Dermis microvascular lymphatic vessel endothelial cell (primary cell): ENCODE results near the gene PER2. TPM values are rescaled to one million over a fixed set of nuclear protein-coding genes. Genes with fewer than 3 reads are reported as not detected.

Experiments
- DNase-seq, 2 donors: peaks; one replicate each; pipeline versions ENCODE4 v3.0.0 to v3.0.0-alpha.2; 2010; ENCODE audit warnings: low read depth in 2 of 2
- total RNA-seq: library from RNA; depleted of rRNA; stranded (reverse); fragments of >200 nt; gene quantifications from 2 replicates; pipeline ENCODE4 v1.2.1, GENCODE V29; 2014

Gene PER2
- total RNA-seq, 1 donor from 2014 or later: 1.7 TPM

DNA sequence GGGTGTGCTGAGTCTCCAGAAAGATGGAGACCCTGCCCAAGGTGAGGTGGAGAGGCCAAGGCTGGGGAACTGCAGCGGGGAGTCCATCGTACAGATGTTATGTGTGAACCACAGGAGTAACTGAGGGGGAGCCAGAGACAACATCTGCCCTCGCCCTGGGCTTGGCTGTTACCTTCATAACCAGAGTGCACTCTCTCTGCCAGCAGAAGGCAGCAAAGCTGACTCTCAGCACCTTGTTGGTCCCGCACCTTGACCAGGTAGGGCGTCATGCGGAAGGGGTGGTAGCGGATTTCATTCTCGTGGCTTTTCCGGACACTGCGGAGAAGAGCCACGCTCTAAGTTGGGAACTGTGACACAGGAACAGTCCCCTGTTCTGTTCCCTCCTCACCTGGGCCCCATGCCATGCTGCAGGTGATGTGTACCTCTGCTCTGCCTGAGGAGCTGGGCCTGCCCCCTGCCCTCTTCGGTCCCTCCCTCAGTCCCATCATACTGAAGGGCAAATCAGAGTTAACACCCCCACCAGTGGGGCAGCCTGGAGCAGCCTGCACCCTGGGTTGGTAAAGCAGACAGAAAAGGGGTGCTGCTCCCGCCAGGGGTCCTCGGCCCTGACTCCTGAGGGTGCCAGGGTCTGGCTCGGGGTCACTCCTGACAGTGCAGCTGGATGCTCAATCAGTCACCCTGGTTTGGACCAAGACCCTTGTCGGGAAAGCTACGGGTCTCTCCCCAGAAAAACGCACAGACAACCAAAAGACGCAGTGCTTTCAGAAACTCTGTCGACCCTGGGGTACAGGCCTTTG, 20.3 kb downstream of the PER2 start:
- no peak for DNase-seq

DNA sequence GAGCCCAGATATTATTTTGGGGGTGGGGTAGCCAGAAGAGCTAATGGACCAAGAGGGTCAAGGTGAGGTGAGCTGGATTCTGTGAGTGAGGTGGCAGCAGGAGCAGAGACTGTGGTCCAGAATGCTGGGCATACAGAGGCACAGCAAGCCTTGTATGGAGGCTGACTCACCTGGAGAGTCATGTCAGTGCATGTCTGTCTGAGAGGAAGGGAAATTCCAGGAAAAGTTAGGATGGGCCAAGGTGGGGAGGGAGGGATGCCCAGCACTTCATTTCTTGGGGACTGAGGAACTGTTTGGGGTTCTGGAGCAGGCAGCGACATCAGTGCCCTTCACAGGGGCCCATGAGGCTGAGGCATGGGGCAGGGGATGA, 21.1 kb downstream of the PER2 start:
- DNase-seq: no peak

DNA sequence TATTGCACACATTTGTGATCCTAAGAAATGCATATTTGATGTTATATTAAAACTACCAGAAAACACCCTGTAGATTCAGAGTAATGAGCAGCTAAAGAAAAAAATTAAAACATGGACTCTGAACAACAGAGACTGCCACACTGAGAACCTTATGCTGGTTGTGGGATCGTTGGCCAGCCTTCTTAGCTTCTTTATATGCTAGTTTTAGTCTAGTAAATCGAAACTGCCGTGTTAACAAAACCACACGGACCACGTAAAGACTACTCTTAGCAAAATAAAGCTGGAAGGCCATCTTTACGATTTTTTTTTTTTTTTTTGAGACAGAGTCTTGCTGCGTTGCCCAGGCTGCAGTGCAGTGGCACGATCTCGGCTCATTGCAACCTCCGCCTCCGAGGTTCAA, 22.8 kb downstream of the PER2 start:
- DNase-seq: no peak

DNA sequence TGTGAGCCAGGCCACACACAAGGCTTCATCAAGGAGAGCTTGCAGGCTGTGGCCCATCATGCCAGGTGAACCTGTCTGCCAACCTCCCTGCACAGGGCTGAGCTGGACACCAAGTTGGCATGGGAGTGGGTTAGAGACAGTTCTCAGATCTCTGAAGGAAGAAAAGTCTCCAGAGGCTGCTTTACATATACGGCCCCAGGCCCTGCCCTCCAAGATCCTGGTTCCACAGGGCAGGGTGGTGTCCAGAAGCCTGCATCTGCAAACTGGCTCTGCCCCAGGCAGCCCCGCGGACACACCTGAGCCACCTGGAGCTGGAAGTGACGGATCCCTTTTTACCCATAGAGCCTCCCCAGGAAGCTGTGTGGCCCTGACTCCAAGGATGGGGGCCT, 24.3 kb downstream of the PER2 start:
- no peak for DNase-seq

DNA sequence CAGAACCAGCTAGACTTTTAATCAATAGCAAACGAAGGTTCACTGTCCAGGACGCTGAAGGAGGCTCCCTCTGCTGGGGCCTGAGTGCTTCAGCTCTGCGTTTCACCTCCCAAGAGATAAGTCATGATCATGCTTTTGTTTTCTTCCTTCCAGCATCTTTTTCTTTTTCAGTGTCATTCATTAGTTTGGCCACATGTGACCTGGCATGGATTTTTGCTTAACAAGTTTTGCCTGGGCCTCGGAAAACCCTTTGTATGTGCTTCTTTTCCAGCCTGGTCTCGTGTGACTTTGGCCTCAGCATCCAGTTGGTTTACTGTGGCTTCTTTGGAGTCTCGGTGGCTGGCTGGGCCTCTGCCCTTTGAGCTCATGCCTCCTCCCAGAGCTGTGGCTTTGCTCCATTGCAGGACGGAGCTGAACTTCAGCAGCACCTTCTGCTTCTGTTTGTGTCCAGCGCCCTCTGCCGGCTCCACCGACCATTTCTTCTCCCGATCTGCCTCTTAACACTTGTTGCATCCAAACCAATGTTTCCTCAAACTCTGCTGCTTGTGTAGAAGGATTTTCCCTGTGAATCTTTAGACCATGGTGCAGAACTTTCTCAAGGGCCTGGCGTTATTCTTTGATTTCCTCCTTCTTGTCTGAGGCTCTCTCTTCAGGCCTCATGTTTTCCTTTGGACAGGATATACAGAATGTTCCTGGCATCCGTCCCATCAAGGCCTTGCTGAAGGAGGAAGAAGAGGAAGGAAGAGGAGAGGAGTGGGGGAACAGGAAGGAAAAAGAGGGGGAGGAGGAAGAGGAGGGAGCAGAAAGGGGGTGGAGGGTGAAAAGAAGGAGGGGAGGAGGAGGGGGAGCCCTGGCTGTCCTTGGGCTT, 25.0 kb downstream of the PER2 start:
- DNase-seq: peak; percentile 74 to 91

DNA sequence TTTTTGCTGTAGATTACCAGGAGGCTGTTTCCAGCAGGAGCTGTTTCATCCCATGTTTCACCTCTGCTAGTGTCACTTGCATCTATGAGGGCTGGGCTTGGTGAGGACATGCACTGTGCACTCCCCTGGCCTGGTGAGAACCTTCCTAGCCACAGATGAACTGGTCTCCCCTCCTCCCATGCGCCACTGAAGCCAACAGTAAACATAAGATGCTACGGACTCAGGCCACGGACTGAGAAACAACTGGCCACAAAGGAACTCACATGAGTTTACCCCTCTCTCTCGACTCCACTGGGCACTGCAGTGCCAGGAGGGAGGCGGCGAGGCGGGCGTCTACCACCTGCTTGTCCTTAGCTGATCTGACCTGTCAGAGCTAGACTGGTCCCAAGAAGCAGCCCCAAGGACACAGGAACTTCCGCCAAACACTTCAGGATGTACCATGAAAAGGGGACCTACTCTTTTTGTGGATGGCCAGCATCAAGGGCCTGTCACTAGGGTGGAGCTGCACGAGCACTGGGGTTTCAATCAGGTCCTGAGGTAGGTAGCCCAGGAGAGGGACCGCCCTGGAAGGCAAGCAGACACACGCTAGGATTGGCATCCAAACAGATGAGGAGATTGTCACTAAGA, 25.8 kb downstream of the PER2 start:
- no peak for DNase-seq

DNA sequence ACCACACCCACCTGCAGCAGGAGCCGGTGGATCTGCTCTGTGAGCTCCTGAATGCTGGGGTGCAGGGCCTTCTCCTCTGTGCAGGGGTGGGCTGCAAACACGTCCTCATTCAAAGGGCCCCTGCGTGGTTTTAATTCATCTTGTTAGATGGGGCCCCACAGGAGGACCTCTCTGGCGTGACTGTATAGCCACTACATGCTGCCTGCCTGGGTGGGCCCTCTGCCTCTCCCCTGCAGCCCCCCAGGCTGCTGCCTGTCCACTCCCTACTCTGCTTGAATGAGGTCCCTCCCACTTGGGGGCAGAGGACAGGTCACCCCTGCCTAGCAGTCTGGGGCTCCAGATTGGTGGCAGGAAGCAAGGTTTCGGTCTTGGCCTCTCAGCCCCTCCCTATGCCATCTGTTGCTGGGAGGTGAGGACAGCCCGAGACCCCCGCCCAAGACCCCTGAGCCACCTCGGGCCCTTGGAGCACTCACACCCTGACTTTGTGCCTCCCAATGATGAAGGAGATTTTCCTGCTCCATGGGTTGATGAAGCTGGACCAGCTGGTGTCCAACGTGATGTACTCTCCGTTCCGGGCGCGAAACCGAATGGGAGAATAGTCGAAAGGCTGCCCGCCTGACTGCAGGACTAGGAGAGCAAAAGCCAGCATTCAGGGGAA, 26.6 kb downstream of the PER2 start:
- DNase-seq: no peak

DNA sequence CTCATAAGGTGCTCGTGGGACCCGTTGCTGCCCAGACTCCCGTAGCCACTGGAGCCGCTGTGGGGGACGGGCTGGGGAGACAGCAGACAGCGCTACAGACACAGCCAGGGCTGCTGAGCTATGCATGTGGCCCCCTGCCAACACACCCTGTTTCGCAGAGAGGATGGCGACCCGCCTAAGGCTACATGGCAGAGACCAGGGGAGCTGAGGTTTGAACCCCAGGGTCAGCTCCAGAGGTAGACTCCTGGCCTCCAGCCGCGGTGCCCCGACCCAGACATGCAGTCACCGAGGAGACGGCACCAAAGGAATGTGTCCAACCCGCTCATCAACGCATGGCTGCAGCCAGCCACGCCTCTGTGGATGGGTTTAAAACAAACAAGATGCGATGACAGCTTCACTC, 27.5 kb downstream of the PER2 start:
- no peak for DNase-seq

DNA sequence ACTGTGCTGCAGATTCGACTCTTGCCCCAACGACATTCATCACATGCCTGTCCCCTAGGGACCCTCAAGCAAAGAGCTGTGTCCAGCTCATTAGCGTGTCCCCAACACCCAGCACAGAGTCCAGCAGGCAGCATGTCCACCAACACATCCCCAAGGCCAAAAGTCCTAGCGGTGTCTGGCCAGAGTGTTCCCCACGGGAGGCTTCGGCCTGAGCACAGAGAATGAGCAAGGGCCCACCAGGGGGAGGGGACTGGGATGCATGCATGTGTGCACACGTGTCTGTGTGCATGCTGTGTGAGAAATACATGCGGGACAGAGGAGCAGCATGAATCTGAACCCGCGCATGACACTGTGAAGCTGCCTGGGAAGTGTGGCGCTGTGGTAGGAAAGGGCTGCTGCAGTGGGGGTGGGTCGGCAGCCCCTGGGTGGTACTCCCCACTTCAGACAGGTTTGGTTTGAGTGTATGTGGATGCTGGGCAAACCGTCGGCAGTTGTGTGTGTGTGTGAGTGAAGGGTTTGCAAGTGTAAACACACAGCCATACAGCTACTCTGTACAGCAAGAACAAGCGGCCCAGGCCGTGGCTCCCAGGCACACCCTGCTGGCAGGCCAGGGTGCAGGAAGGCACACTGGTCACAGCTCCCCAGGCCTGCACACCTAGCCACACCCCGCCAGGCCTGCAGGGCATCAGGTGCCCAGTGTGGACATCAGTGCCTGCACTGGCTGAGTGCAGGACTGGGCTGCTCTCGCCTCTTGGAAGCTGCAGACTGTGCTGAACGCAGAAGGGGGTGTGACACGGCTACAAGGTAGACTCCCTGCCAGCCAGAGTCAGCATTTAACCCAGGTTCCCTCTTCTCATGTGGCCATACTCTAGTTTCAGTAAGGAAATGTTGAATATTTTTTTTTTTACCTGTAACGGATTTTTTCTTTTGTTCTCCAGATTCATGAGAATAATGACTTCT, 29.1 kb downstream of the PER2 start:
- no peak for DNase-seq

DNA sequence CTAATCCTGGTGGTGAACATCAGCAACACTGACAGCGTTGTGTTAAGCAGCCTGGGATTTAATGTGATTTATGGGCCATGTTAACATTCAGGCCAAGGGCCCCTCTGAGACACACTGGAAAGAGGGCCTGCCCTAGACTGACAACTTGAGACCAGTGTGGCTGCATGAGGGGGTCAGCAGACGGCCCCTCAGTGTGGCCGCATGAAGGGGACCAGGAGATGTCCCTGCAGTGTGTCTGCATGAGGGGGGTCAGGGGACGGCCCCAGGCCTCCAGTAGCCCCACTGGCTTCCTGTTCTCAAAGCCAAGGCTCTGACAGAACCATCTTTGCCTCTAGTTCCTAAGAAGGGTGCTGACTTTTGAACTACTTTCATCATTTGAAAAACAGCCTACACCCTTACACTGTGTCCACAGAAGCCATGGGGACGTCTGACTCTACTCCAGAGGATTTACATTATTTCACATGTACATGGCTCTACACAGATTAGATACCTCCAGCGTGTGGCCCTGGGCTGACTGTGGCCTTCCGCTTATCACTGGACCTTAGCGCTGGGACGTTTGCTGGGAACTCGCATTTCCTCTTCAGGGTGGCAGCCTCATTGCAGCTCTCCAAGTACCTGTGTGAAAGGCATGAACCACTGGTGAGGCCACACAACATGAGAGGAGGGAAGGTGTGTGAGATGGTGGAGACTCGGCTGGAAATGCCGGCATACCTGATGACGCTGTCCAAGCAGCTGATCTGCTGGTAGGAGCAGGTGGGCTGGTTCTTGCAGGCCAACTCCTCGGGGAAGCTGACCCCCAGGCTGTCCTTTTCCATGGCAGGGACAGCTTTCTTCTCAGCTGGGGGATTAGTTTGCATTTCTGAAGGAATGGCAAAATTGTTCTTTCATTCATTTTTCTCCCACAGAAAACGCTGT, 30.4 kb downstream of the PER2 start:
- no peak for DNase-seq

DNA sequence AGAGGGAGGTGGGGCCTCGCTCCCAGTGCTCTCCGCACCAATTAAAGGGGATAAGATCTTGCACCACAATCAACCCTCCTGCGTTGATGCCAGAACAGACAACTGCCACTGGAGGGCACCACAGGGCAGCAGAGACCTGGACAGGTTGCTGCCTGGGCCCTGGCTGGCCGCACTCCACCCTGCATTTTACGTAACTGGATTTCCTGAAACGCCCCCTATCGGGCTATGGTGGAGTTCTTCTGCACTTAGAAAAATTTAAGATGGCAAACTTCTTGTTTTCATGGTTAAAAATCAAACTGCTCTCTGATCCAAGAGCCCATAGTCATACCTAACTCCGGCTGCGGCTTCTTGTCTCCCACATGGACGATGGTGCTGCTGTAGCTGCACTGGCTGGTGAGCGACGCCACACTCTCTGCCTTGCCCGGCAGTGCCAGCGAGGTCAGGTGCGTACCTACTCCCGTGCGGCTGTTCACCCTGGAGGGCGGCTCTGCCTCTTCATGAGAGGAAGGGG, 31.8 kb downstream of the PER2 start:
- peak; percentile 84 to 89 for DNase-seq

DNA sequence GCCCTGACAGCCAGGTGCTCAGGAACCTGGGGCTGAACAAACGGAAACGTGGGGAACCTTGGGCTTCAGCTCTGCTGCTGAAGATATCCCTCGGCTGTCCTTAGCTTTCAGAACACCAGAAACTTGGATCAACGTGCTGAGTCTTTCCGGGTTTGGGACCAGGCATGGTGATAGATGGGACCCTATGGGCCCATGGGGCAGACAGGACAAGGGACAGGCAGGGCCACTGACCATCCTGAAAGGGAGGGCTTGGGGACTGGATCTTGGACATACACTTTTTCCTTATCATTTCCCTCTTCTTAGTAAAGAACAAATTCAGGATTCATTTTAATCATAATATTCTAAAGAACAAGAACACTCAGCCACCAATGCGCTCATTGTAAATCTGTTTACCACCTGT, 32.3 kb downstream of the PER2 start:
- no peak for DNase-seq

DNA sequence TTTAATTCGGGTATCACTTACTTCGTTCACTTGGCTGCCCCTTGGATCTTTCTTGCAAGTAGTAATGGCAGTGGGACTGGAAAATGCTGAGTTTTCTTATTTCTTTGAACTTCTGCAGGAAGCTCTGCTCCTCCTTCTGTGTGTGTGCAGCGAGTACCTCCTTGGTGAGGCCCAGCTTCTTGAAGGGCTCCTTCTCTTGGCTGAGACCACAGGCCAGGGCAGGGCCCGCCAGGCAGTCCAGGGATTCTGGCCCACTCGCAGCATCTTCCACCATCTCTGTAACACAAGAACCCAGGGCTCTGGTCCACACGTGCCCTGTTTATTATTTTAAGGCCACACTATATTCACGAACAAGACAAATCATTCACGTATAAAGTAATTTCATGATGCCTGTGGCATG, 32.8 kb downstream of the PER2 start:
- DNase-seq: no peak

DNA sequence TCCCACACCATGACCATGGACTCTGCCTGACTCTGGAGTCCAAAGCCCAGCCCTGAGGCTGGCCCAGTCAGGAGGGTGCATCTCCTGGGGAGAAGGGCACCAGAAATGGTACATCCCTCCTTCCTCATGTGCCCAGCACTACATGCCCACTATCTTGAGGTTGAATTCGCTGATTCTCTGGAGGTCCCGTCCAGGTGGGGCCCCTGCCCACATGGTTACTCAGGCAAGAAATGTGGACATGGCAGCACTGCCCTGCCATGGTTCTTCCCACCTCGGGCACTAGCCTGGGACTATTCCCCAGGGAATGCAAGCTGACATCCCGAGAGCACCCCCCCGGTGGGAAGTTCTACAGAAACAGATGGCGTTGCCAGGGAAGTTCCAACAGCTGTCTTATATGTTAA, 33.3 kb downstream of the PER2 start:
- DNase-seq: no peak

DNA sequence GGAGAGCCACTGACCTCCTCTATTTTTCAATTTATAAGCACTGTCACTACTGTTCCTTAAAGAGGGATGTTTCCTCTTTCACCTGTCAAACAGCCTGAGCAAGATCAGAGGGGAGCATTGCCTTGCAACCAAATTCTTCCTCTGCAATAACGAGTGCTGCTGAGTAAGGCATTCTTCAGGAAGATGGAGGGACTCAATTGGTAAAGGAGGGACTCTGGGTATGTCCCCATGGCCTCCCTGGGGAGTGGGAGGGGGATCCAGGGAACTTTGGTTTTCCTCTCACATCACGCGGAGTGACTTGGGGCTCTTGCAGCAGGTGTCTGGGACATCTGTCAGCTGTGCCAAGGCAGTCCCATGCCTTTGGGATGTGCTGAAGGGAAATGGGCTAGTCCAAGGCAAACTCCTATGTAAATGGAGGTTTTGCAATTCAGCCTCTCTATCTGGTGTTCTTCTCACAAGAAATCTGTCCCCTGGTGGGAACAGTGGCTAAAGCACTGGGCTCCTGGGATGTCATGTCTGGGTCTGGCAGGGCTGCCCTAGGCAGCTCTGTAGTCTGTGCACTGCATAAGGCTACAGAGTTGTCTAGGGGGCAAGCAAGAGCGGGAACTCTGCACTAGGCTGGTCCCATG, 34.2 kb downstream of the PER2 start:
- DNase-seq: no peak

DNA sequence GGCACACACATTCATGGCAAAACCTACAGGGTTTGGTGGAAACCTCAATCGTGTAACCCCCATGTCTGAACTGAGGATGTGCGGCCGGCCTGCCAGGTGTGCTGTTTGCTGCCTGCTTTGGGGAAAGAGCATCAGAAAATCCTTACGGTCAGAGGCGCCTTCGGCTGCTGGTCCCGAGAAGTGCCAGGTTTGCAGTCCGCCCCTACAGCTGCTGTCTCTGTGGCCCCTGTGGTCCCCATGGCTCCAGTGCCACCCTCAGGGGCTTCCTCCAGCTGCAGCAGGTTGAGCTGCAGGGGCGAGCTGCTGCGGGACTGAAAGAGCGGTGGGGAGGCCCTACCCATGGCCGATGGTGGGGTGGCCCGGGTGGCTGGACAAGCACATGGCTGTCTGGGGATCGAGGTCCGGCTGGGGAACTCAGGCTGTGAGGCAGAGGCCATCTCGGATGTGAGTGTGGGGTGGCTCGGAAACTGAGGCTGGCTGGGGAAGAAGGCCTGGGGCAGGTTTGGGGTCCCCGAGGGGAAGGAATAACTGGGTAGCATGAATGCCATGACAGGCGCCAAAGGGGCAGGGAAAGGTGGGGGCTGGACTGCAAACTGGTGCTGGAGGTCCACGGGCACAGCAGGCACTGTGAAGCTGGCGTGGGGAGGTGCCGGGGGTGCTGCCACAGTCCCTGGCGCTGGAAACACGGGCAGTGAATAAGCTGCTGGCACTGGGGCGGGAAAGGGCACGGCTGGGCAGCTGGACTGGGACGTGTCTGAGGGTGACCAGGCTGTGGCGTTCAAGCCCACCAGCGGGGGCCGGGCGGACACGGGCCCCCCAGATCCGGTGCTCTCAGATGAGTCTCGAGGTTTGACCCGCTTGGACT, 35.4 kb downstream of the PER2 start:
- no peak for DNase-seq

DNA sequence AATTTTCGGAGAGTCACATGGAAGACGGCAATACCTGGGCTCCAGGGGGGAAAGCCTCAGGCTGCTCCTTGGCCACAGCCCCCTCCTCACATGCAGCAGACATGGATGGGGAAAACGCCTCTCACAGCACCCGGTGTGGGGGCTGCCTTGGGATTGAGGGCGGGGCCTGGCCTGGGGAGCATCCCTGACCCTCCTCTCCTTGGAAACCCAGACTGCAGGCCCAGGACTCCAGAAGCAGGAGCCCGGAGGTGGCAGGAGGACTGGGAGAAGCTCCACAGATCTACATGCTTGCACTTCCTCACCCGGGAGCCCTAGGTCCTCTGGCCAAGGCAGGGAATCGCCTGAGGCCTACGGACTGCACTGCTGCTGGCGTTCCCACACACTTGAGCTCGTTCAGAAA, 36.4 kb downstream of the PER2 start:
- no peak for DNase-seq

DNA sequence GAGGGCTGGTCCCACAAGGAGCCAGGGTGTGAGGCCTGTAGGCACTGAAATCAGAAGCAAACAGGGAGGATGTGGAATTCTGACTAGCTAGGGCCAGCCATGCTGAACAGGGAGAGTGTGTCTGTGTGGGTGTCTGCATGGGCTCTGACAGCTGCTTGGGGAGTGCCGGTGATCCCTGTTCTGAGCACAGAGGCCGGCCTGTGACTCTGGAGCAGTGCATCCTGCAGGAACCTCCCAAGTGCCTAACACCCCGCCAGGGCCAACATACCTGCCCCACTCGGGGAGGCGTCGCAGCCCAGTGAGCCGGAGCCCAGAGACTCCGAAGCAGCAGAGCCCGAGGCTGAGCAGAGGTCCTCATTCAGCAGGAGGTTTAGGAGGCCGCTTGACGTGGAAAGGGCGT, 37.1 kb downstream of the PER2 start:
- no peak for DNase-seq
